HCT116 (cell line): ENCODE measurements around the gene PRKCA. TPM values are rescaled to one million over a fixed set of nuclear protein-coding genes. Genes with fewer than 3 reads are reported as not detected.

ENCODE experiments used
- ATAC-seq: fragments of 200-7000 bp; cut with Tn5 transposase; 2 replicates; pipeline ENCODE4 v1.9.1; 2020; ENCODE audit warnings: mild to moderate bottlenecking, moderate library complexity
- BruUV-seq: library from RNA; stranded (reverse); fragments of 400-500 nt; replicated peaks from 2 replicates; lab custom pipeline; 2021; lab: Mats Ljungman, UMichigan
- CTCF ChIA-PET: fragments of 300-600 bp; sonication (Branson Sonifier 250); formaldehyde crosslinking; loops from one replicate; lab custom pipeline; 2021; ENCODE audit warnings: antibody characterized with exemption; lab: Charles Lee
- POLR2A ChIA-PET: fragments of 300-600, 350-600 bp; sonication (Branson Sonifier 250); formaldehyde crosslinking; loops from one replicate; lab custom pipeline; 2021; ENCODE audit warnings: antibody characterized with exemption; lab: Charles Lee
- RAD21 ChIA-PET, 2 experiments: fragments of 300-600 bp; sonication (Branson Sonifier 250); formaldehyde crosslinking; loops; one replicate each; lab custom pipeline; 2023; ENCODE audit warnings: low total read pairs in 2 of 2; ENCODE audit not compliant: uncharacterized antibody in 2 of 2, unreplicated experiment in 2 of 2, low non-redundant PET in 1 of 2; lab: Charles Lee
- DNase-seq: peaks from one replicate; pipeline ENCODE4 v3.0.0-alpha.2; 2010; ENCODE audit warnings: low read depth, low spot score
- H2AFZ ChIP-seq: fragments of 200-600 bp; shearing (Covaris generic), sonication (generic); 2 replicates; pipeline ENCODE4 v1.6.1; 2017; ENCODE audit warnings: low read depth, mixed run types, mixed read lengths, antibody characterized with exemption, low read length; ENCODE audit not compliant: poor library complexity, severe bottlenecking
- H3K27ac ChIP-seq: 2 replicates; pipeline ENCODE4 v1.5.1; 2012; ENCODE audit warnings: low read depth, low read length
- H3K27me3 ChIP-seq: fragments of 200-600 bp; sonication (generic); 2 replicates; pipeline ENCODE4 v1.6.1; 2016; ENCODE audit warnings: mixed run types, low read length, mixed read lengths; ENCODE audit not compliant: insufficient read depth
- H3K36me3 ChIP-seq, 2 experiments: fragments of 200-500 bp in 1 of 2; fragments of 200-600 bp in 1 of 2; sonication (Bioruptor generic) in 1 of 2; sonication (generic) in 1 of 2; 2 replicates each; pipeline versions ENCODE4 v1.5.1 to v1.6.1; 2014 to 2016; ENCODE audit warnings: low read length in 2 of 2, inconsistent platforms in 1 of 2, mixed read lengths in 1 of 2, mixed run types in 1 of 2; ENCODE audit not compliant: insufficient read depth in 2 of 2, control insufficient read depth in 1 of 2
- H3K4me1 ChIP-seq, 2 experiments: fragments of 200-600 bp in 1 of 2; sonication (generic) in 1 of 2; 2 replicates each; pipeline versions ENCODE4 v1.5.1 to v1.6.1; 2012 to 2017; ENCODE audit warnings: low read length in 2 of 2, inconsistent platforms in 1 of 2, mild to moderate bottlenecking in 1 of 2, mixed read lengths in 1 of 2, mixed run types in 1 of 2, moderate library complexity in 1 of 2; ENCODE audit not compliant: insufficient read depth in 2 of 2, control insufficient read depth in 1 of 2
- H3K4me2 ChIP-seq: fragments of 200-600 bp; sonication (generic); 2 replicates; pipeline ENCODE4 v1.6.1; 2017; ENCODE audit warnings: mixed run types, low read length, mixed read lengths
- H3K4me3 ChIP-seq, 2 experiments: fragments of 200-600 bp in 1 of 2; sonication (generic) in 1 of 2; replicated peaks in 1 of 2; 2 replicates each; pipeline ENCODE4 v1.5.1; 2011 to 2016; ENCODE audit warnings: low read length in 2 of 2, control low read depth in 1 of 2, low read depth in 1 of 2, mild to moderate bottlenecking in 1 of 2, mixed read lengths in 1 of 2, mixed run types in 1 of 2
- H3K79me2 ChIP-seq: fragments of 200-600 bp; sonication (generic); 2 replicates; pipeline ENCODE4 v1.6.1; 2017; ENCODE audit warnings: mild to moderate bottlenecking, mixed run types, low read length, moderate library complexity, mixed read lengths; ENCODE audit not compliant: insufficient read depth
- H3K9ac ChIP-seq: fragments of 200-600 bp; sonication (generic); 2 replicates; pipeline ENCODE4 v1.6.1; 2016; ENCODE audit warnings: low read length, mixed read lengths
- H3K9me2 ChIP-seq: fragments of 200-600 bp; sonication (generic), shearing (Covaris generic); 2 replicates; pipeline ENCODE4 v1.6.1; 2017; ENCODE audit warnings: mixed run types, mild to moderate bottlenecking, moderate library complexity; ENCODE audit not compliant: insufficient read depth
- H3K9me3 ChIP-seq, 2 experiments: fragments of 200-500 bp in 1 of 2; fragments of 200-600 bp in 1 of 2; sonication (Bioruptor generic) in 1 of 2; sonication (generic) in 1 of 2; 2 replicates each; pipeline ENCODE4 v1.6.1; 2014 to 2017; ENCODE audit warnings: low read length in 2 of 2, mixed read lengths in 2 of 2, inconsistent platforms in 1 of 2, low read depth in 1 of 2, mild to moderate bottlenecking in 1 of 2, mixed run types in 1 of 2, moderate library complexity in 1 of 2; ENCODE audit not compliant: control insufficient read depth in 1 of 2, insufficient read depth in 1 of 2
- H4K20me1 ChIP-seq: fragments of 200-600 bp; sonication (generic), shearing (Covaris generic); 2 replicates; pipeline ENCODE4 v1.6.1; 2017; ENCODE audit warnings: mixed run types, mild to moderate bottlenecking, moderate library complexity; ENCODE audit not compliant: insufficient read depth
- CBX3 ChIP-seq: IDR thresholded peaks from 2 replicates; pipeline ENCODE4 v1.6.1; 2012; ENCODE audit warnings: low read depth
- CEBPB ChIP-seq: IDR thresholded peaks from 2 replicates; pipeline ENCODE4 v1.6.1; 2012; ENCODE audit warnings: low read depth
- EGR1 ChIP-seq: IDR thresholded peaks from 2 replicates; pipeline ENCODE4 v1.6.1; 2012; ENCODE audit warnings: low read depth
- ELF1 ChIP-seq: IDR thresholded peaks from 2 replicates; pipeline ENCODE4 v1.6.1; 2012; ENCODE audit warnings: low read depth, borderline replicate concordance
- EZH2 ChIP-seq: fragments of 200-600 bp; sonication (generic); IDR thresholded peaks from 2 replicates; pipeline ENCODE4 v1.6.1; 2017; ENCODE audit warnings: antibody characterized with exemption, mixed run types
- EZH2phosphoT487 ChIP-seq: fragments of 200-600 bp; IDR thresholded peaks from 2 replicates; pipeline ENCODE4 v1.6.1; 2018; ENCODE audit warnings: antibody characterized with exemption, borderline replicate concordance
- FOSL1 ChIP-seq: IDR thresholded peaks from 2 replicates; pipeline ENCODE4 v1.6.1; 2012; ENCODE audit warnings: low read depth
- JUND ChIP-seq: IDR thresholded peaks from 2 replicates; pipeline ENCODE4 v1.6.1; 2012
- POLR2A ChIP-seq: IDR thresholded peaks from 2 replicates; pipeline ENCODE4 v1.7.0; 2011; ENCODE audit warnings: borderline replicate concordance; ENCODE audit not compliant: insufficient read depth, insufficient read length; ENCODE audit errors: extremely low read depth
- RAD21 ChIP-seq: IDR thresholded peaks from 2 replicates; pipeline ENCODE4 v1.6.1; 2012; ENCODE audit warnings: low read depth, mild to moderate bottlenecking
- SIN3A ChIP-seq: IDR thresholded peaks from 2 replicates; pipeline ENCODE4 v1.6.1; 2012; ENCODE audit warnings: low read depth
- SP1 ChIP-seq: IDR thresholded peaks from 2 replicates; pipeline ENCODE4 v1.6.1; 2012; ENCODE audit warnings: low read depth
- ZFX ChIP-seq: fragments of 450-650 bp; IDR thresholded peaks from 2 replicates; pipeline ENCODE4 v1.6.1; 2017
- ZNF274 ChIP-seq: fragments of 200-500 bp; sonication (Bioruptor generic); IDR thresholded peaks from 2 replicates; pipeline ENCODE4 v1.6.1; 2014; ENCODE audit warnings: mild to moderate bottlenecking, low read depth, low read length, inconsistent platforms
- intact Hi-C: fragments of 100-400 bp; cut with micrococcal nuclease; formaldehyde crosslinking; loops from 2 replicates; pipeline ENCODE4 v1.10.0; 2022
- total RNA-seq: library from RNA; stranded (reverse); gene quantifications from one replicate; pipeline ENCODE4 v1.2.1, GENCODE V29; 2021; ENCODE audit not compliant: unreplicated experiment
- TF ChIP-seq, protein P1 (sequence below): IDR thresholded peaks from 2 replicates; pipeline ENCODE4 v1.6.1; 2012; ENCODE audit warnings: low read depth
- TF ChIP-seq, protein P2 (sequence below): IDR thresholded peaks from 2 replicates; pipeline ENCODE4 v1.6.1; 2012
- TF ChIP-seq, protein P3 (sequence below): IDR thresholded peaks from 2 replicates; pipeline ENCODE4 v1.6.1; 2012
- TF ChIP-seq, protein P4 (sequence below), 3 experiments: fragments of 200-600 bp in 1 of 3; sonication (generic) in 1 of 3; IDR thresholded peaks in 2 of 3; conservative IDR thresholded peaks in 1 of 3; 2 replicates each; pipeline ENCODE4 v1.5.1; 2012 to 2017; ENCODE audit warnings: low read depth in 2 of 3, low read length in 2 of 3, antibody characterized with exemption in 1 of 3, borderline replicate concordance in 1 of 3, control low read depth in 1 of 3, mild to moderate bottlenecking in 1 of 3, mixed read lengths in 1 of 3, mixed run types in 1 of 3, moderate library complexity in 1 of 3; ENCODE audit not compliant: insufficient read depth in 1 of 3
- TF ChIP-seq, protein P5 (sequence below): IDR thresholded peaks from 2 replicates; pipeline ENCODE4 v1.6.1; 2011; ENCODE audit warnings: mild to moderate bottlenecking, low read length, moderate library complexity; ENCODE audit not compliant: insufficient replicate concordance; ENCODE audit errors: extremely low read depth

The PRKCA gene
- total RNA-seq, 1 experiment from 2014 or later: 18.8 TPM

DNA sequence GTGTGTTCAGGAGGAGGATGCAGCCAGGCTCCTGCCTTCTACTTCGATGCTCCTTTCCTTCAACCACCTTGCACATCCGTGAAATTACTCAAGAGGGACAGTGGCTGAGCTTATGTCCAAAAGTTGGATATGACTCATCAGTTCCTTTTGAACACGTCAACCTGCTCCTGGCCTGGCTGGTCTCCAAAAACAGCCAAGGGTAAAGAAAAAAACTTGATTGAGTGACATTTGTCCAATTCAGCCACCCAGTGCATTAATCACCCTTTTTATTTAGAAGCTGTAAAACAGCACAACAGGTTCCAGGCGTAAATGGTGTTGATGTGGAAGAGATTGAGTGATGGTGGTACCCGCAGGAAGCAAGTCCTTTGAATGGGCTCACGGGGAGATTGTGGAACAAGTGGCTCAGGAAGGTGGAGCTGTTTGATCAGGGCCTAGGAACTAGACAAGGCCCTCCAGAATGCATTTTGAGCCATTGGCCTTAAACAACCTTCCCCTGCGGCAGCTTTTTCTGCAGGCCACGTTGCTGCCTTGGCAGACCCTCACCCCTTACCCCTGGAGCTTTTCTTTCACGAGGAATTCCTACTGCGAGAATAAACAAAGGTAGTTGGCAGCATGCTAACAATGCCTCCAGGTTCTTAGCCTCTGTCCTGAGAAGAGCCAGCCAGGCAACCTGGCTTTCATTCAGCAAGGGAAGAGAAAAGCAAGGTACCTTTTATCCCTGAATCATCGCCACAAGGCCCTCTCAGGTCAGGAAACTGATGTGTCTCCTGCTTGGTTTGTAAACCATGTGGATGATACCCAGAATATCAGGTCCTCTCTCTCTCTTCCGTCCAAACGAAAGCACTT is 359.2 kb downstream of the PRKCA start:
- Histone ChIP-seq H3K27ac (peak overlapping the region; percentile 17), H3K4me3 (peak overlapping the region in 1 of 2 experiments; percentile 2; a peak in 1 of 4 replicates), H3K9me2 (no peaks in the 10 kb centered on the region), H3K4me1 (peaks cover 20 to 30% of the 10 kb centered on the region in 2 experiments), H3K79me2 (no peaks in the 10 kb centered on the region), H4K20me1 (no peaks in the 10 kb centered on the region), H3K4me2 (peak overlapping the region; percentile 58), H3K27me3 (no peaks in the 10 kb centered on the region), H3K9ac (no peak overlapping the region), H3K9me3 (no peaks in the 10 kb centered on the region), H2AFZ (no peak overlapping the region), H3K36me3 (no peaks in the 10 kb centered on the region)
- ChIA-PET POLR2A (no interaction called here), RAD21 (interaction anchor here in 1 of 2 experiments (1.1 kb wide), 1 partner anchor 12 kb away, joined by 3 read pairs; no protein-coding TSS in a partner anchor), CTCF (interaction anchor here (1.0 to 1.8 kb wide), 3 partner anchors 12 to 462 kb away, joined by 3 to 9 read pairs (median 5); no protein-coding TSS in a partner anchor)
- peak; percentile 95 for DNase-seq
- no TSS peak for BruUV-seq
- intact Hi-C loops: loop anchor here (5.0 kb wide), 1 partner anchor 1099 kb away; the partner anchor contains the start of gene AXIN2
- ATAC-seq: peak; percentile 87
- TF ChIP-seq ELF1 (no peak), FOSL1 (peak; percentile 98), EZH2phosphoT487 (no peak), CEBPB (peak; percentile 93), ZNF274 (no peak), JUND (peak; percentile 99), SIN3A (peak; percentile 76; the same call in 1 of the 2 replicates), CBX3 (peak; percentile 83; the same call in 1 of the 2 replicates), EGR1 (peak; percentile 11; the same call in 1 of the 2 replicates), RAD21 (peak; percentile 36; the same call in 1 of the 2 replicates), SP1 (peak; percentile 92), EZH2 (no peak), POLR2A (no peak), ZFX (no peak)
- TF ChIP-seq, protein P1, sequence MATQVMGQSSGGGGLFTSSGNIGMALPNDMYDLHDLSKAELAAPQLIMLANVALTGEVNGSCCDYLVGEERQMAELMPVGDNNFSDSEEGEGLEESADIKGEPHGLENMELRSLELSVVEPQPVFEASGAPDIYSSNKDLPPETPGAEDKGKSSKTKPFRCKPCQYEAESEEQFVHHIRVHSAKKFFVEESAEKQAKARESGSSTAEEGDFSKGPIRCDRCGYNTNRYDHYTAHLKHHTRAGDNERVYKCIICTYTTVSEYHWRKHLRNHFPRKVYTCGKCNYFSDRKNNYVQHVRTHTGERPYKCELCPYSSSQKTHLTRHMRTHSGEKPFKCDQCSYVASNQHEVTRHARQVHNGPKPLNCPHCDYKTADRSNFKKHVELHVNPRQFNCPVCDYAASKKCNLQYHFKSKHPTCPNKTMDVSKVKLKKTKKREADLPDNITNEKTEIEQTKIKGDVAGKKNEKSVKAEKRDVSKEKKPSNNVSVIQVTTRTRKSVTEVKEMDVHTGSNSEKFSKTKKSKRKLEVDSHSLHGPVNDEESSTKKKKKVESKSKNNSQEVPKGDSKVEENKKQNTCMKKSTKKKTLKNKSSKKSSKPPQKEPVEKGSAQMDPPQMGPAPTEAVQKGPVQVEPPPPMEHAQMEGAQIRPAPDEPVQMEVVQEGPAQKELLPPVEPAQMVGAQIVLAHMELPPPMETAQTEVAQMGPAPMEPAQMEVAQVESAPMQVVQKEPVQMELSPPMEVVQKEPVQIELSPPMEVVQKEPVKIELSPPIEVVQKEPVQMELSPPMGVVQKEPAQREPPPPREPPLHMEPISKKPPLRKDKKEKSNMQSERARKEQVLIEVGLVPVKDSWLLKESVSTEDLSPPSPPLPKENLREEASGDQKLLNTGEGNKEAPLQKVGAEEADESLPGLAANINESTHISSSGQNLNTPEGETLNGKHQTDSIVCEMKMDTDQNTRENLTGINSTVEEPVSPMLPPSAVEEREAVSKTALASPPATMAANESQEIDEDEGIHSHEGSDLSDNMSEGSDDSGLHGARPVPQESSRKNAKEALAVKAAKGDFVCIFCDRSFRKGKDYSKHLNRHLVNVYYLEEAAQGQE: no peak
- TF ChIP-seq, protein P2, sequence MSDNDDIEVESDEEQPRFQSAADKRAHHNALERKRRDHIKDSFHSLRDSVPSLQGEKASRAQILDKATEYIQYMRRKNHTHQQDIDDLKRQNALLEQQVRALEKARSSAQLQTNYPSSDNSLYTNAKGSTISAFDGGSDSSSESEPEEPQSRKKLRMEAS: peak; percentile 75
- TF ChIP-seq, protein P3, sequence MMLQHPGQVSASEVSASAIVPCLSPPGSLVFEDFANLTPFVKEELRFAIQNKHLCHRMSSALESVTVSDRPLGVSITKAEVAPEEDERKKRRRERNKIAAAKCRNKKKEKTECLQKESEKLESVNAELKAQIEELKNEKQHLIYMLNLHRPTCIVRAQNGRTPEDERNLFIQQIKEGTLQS: peak; percentile 59; the same call in 1 of the 2 replicates
- TF ChIP-seq, protein P4, sequence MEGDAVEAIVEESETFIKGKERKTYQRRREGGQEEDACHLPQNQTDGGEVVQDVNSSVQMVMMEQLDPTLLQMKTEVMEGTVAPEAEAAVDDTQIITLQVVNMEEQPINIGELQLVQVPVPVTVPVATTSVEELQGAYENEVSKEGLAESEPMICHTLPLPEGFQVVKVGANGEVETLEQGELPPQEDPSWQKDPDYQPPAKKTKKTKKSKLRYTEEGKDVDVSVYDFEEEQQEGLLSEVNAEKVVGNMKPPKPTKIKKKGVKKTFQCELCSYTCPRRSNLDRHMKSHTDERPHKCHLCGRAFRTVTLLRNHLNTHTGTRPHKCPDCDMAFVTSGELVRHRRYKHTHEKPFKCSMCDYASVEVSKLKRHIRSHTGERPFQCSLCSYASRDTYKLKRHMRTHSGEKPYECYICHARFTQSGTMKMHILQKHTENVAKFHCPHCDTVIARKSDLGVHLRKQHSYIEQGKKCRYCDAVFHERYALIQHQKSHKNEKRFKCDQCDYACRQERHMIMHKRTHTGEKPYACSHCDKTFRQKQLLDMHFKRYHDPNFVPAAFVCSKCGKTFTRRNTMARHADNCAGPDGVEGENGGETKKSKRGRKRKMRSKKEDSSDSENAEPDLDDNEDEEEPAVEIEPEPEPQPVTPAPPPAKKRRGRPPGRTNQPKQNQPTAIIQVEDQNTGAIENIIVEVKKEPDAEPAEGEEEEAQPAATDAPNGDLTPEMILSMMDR (IDR thresholded peaks at IDR 0.05 in 2 of 3, conservative IDR thresholded peaks at IDR 0.05 in 1 of 3; ENCODE audit: borderline replicate concordance in 1 of 3, insufficient read depth in 1 of 3, low read depth in 2 of 3, low read length in 2 of 3): no peak
- TF ChIP-seq, protein P5, sequence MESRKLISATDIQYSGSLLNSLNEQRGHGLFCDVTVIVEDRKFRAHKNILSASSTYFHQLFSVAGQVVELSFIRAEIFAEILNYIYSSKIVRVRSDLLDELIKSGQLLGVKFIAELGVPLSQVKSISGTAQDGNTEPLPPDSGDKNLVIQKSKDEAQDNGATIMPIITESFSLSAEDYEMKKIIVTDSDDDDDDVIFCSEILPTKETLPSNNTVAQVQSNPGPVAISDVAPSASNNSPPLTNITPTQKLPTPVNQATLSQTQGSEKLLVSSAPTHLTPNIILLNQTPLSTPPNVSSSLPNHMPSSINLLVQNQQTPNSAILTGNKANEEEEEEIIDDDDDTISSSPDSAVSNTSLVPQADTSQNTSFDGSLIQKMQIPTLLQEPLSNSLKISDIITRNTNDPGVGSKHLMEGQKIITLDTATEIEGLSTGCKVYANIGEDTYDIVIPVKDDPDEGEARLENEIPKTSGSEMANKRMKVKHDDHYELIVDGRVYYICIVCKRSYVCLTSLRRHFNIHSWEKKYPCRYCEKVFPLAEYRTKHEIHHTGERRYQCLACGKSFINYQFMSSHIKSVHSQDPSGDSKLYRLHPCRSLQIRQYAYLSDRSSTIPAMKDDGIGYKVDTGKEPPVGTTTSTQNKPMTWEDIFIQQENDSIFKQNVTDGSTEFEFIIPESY: peak; percentile 83
